Right atrium auricular region (tissue), 2 donors: ENCODE results near the gene PLCH2. TPM values are rescaled to one million over a fixed set of nuclear protein-coding genes. Genes with fewer than 3 reads are reported as not detected.

ENCODE experiments used
- DNase-seq: peaks from one replicate; pipeline ENCODE4 v3.0.0-alpha.2; 2019; ENCODE audit warnings: low spot score
- H3K27ac ChIP-seq, 2 donors: fragments of 200-600 bp; sonication (generic); 1 replicate in 1 of 2; 2 replicates in 1 of 2; pipeline ENCODE4 v1.5.1; 2016 to 2019
- H3K27me3 ChIP-seq, 2 donors: fragments of 200-600 bp; sonication (generic); one replicate each; pipeline versions ENCODE4 v1.5.1 to v1.6.0; 2017 to 2019
- H3K36me3 ChIP-seq: fragments of 200-600 bp; sonication (generic); one replicate; pipeline ENCODE4 v1.5.1; 2016
- H3K4me1 ChIP-seq, 2 donors: fragments of 200-600 bp; sonication (generic); one replicate each; pipeline versions ENCODE4 v1.5.1 to v1.6.0; 2017 to 2019
- H3K4me3 ChIP-seq, 2 donors: fragments of 200-600 bp; sonication (generic); 1 replicate in 1 of 2; 2 replicates in 1 of 2; pipeline ENCODE4 v1.5.1; 2017 to 2019; ENCODE audit warnings: mild to moderate bottlenecking in 1 of 2, moderate library complexity in 1 of 2
- H3K9me3 ChIP-seq, 2 donors: fragments of 200-600 bp; sonication (generic); one replicate each; pipeline ENCODE4 v1.5.1; 2019
- total RNA-seq, 2 donors: library from RNA; depleted of rRNA; stranded (reverse); fragments of >200 nt; gene quantifications; one replicate each; pipeline ENCODE4 v1.1.0, GENCODE V29; 2016
- TF ChIP-seq, protein P1 (sequence below), 2 donors: fragments of 200-600 bp; sonication (generic); IDR thresholded peaks; one replicate each; pipeline ENCODE4 v1.5.1; 2019; ENCODE audit warnings: antibody characterized with exemption in 2 of 2

PLCH2 gene
- total RNA-seq, 2 donors from 2014 or later: 0.12 TPM; not detected in 1

DNA sequence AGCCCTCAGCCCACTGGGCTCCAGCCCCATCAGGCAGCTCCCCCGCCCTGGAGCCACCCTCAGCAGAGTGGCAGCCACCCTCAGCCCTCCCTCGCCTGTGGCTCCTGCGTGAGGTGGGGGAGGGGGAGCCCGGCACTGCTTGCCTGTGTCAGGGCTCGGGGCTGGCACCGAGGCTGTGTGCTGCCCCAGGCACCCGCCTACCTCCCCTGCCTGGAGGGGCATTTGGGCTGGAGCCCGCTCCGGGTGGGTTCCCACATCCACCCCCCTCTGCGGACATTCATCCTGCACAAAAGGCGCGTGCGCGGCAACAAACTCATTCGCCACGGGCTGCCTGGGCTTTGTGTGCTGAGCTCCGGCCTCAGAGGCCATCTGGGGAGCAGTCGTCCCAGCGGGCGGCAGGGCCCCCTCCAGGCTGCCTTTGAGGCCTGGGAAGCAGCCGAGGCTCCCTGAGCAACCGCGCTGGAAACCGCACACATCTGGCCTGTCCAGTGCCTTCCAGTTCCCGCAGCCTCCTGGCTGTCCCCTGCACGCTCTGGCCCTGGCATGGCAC, 67.5 kb downstream of the PLCH2 start:
- DNase-seq: no peak
- Histone ChIP-seq H3K4me1 (peaks cover 0 to 63% of the 10 kb centered on the region in 2 donors), H3K27me3 (no peaks in the 10 kb centered on the region), H3K36me3 (no peaks in the 10 kb centered on the region), H3K4me3 (no peak overlapping the region), H3K27ac (peak overlapping the region in 1 of 2 donors; percentile 92), H3K9me3 (no peaks in the 10 kb centered on the region)
- TF ChIP-seq, protein P1, sequence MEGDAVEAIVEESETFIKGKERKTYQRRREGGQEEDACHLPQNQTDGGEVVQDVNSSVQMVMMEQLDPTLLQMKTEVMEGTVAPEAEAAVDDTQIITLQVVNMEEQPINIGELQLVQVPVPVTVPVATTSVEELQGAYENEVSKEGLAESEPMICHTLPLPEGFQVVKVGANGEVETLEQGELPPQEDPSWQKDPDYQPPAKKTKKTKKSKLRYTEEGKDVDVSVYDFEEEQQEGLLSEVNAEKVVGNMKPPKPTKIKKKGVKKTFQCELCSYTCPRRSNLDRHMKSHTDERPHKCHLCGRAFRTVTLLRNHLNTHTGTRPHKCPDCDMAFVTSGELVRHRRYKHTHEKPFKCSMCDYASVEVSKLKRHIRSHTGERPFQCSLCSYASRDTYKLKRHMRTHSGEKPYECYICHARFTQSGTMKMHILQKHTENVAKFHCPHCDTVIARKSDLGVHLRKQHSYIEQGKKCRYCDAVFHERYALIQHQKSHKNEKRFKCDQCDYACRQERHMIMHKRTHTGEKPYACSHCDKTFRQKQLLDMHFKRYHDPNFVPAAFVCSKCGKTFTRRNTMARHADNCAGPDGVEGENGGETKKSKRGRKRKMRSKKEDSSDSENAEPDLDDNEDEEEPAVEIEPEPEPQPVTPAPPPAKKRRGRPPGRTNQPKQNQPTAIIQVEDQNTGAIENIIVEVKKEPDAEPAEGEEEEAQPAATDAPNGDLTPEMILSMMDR (IDR thresholded peaks at IDR 0.05): no peak

DNA sequence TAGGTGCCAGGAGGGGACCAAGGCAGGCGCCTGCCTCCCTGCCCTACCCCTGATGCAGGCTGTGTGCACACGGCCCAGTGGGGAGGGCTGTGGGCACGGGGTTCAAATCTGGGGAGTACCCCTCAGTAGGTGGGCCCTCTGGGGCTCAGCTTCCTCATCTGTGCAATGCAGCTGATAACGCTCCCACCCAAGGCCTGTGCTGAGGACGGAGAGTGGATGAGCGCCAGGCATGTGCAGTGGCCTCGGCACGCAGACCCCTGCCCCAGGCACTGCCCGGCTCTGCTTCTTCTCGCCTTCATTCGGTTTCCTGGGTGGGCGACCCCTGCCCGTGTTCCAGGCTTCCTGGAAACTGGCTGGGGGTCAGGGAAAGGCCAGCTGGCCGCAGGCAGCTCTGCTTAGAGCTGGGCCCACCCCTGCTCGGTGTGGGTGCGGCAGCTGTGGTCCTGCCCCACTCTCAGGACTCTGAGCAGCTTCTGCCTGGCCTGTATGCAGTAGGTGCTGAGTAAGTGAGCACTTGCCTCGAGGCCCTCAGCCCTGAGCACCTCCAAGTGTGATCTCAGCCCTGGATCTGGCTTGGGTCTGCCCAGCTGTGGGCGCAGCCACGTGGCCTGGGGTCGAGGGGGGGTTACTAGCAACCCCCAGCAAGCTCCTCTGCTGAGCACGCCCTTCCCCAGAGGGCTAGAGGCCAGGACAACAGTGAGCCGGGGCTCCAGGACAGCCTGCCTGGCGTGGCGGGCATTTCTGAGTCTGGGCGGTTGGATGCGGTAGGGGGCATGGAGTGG, 68.2 kb downstream of the PLCH2 start:
- H3K4me3 ChIP-seq: no peak overlapping the region
- H3K27me3 ChIP-seq: no peaks in the 10 kb centered on the region
- H3K27ac ChIP-seq: peak overlapping the region; percentile 92 to 94
- TF ChIP-seq, protein P1 (IDR thresholded peaks at IDR 0.05): no peak
- no peaks in the 10 kb centered on the region for H3K36me3 ChIP-seq
- H3K4me1 ChIP-seq: peaks cover 0 to 68% of the 10 kb centered on the region in 2 donors
- no peaks in the 10 kb centered on the region for H3K9me3 ChIP-seq
- no peak for DNase-seq

DNA sequence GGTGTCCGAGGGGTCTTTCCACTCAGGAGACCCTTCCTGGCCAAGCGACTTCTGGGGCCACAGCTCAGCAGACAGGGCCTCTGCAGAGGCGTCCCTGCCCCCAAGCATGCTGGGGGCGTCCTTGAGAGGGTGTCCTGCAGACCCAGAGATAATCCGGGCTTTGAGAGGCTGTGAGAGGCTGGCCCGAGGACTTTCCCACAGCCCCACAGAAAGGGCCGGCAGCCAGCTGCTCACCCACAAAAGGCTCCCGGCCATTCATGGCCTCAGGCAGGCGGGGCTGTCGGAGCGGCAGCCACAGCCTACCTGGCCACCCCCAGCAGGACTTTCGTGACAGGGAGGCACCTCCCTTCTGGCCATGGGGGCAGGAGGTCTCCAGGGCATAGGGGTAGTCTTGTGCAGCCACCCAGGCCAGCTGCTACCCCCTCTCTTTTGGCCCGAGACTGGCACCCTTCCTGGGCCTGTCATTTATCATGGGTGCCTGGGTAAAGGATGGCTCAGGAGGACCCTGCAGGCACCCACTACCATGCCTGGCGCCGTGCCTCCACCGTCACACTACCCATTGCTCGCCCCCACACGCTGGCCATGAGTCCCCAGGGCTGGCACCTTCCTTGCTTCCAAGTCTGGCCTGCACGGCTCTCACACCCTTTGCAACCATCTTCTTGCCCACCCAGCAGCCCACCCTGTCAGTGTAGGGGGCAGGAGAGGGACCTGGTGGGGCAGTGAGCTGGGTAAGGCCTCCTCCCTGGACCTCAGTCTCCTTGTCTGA, 69.0 kb downstream of the PLCH2 start:
- Histone ChIP-seq H3K9me3 (no peaks in the 10 kb centered on the region), H3K36me3 (no peaks in the 10 kb centered on the region), H3K4me1 (peaks cover 0 to 75% of the 10 kb centered on the region in 2 donors), H3K27ac (peak overlapping the region; percentile 92 to 94), H3K27me3 (no peaks in the 10 kb centered on the region), H3K4me3 (peak overlapping the region in 1 of 2 donors; percentile 63)
- TF ChIP-seq, protein P1 (IDR thresholded peaks at IDR 0.05): no peak
- no peak for DNase-seq

DNA sequence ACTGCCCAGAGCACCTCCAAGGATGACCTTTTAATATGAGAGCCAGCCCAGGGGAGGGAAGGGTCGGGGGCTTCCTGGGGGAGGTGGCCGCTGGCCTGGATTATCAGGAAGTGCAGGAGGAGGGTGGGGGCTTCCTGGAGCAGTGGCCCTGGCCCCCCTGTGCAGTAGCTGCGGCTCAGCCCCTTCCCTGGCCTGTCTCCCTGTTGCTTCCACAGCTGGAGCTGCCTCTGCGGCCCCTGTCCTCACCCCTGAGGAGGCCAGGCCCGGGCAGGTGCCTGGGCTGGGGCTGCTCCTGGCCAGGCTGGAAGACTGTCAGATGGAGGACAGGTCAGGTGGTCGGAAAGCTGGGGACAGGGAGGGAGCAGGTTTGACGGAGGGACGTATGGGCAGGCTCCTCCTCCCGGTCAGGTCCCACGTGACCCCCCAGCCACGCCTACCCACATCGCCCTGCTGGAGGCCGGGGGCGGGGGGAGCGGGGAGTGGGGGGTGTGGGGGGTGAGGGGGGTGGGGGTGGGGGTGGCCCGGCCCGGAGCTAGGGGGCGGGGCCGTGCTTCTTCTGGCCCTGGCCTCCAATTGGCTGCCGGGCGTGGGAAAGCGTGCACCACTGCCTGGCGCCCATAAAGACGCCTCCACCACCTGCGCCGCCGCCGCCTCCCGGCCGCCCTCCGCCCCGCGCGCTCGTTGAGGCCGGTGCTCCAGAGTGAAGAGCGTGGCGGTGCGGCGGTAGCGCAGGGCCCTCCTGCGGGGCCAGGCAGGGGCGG, 69.8 kb downstream of the PLCH2 start:
- DNase-seq: peak; percentile 92
- TF ChIP-seq, protein P1 (IDR thresholded peaks at IDR 0.05): no peak
- H3K4me1 ChIP-seq: peaks cover 0 to 68% of the 10 kb centered on the region in 2 donors
- peak overlapping the region; percentile 47 to 63 for H3K4me3 ChIP-seq
- peak overlapping the region; percentile 92 to 94 for H3K27ac ChIP-seq
- no peaks in the 10 kb centered on the region for H3K36me3 ChIP-seq
- H3K9me3 ChIP-seq: no peaks in the 10 kb centered on the region
- H3K27me3 ChIP-seq: no peaks in the 10 kb centered on the region

DNA sequence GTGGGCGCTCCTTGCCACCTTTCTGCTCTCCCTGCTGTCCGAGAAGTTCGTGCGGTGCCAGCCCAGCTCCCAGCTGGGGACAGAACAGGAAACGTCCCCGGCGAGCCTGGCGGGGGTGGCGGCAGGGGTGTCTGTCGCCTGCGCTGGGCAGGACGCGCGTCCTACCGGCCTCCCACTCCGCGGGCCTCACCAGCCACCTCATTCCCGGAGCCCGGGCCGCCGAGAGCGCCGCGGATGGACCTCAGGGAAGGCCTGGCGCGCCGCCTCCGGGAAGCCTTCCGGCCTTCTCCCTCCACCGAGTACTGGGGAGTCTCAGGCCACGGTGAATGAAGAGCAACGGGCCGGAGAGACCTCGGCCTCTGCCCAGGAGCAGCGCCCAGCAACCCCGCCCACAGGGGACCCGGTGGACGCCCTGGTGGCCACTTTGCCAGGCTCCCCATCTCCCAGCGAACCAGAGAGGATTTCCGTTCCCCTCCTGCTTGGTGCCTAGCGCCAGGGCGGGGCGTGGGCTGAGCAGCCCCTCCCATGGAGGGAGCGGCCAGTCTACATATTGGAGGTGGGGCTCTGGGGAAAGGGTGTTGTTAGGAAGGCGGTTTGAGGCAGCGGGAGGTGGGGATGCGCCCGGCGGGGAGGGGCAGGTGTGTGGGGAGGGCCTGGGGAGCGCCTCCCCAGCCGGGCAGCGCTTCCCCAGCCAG, 70.6 kb downstream of the PLCH2 start:
- H3K27ac ChIP-seq: peak overlapping the region; percentile 92 to 94
- no peaks in the 10 kb centered on the region for H3K9me3 ChIP-seq
- DNase-seq: peak; percentile 91
- TF ChIP-seq, protein P1 (IDR thresholded peaks at IDR 0.05): no peak
- H3K36me3 ChIP-seq: no peaks in the 10 kb centered on the region
- no peaks in the 10 kb centered on the region for H3K27me3 ChIP-seq
- H3K4me1 ChIP-seq: peaks cover 0 to 65% of the 10 kb centered on the region in 2 donors
- H3K4me3 ChIP-seq: peak overlapping the region; percentile 47 to 63
